ENCODE data around the gene PIK3R5.
A peak's percentile ranks its signal among the peaks of the same experiment; 100 is the strongest.
"Not testable (repeated sequence)": the region's sequence is repeated elsewhere in the genome, so short reads cannot be mapped to it uniquely, and the experiment has no call there.

Gene PIK3R5

DNA sequence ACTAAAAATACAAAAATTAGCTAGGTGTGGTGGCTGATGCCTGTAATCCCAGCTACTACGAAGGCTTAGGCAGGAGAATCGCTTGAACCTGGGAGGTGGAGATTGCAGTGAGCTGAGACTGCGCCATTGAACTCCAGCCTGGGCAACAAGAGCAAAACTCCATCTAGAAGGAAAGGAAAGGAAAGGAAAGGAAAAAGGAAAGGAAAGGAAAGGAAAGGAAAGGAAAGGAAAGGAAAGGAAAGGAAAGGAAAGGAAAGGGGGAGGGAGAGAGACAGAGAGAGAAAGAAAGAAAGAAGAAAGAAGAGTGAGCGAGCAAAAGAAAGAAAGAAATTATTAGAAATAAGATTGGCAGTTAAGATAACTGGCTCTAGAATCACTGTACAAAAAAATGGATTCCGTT lies 18.7 kb upstream of the PIK3R5 start:
- not testable (repeated sequence) for DNase-seq

DNA sequence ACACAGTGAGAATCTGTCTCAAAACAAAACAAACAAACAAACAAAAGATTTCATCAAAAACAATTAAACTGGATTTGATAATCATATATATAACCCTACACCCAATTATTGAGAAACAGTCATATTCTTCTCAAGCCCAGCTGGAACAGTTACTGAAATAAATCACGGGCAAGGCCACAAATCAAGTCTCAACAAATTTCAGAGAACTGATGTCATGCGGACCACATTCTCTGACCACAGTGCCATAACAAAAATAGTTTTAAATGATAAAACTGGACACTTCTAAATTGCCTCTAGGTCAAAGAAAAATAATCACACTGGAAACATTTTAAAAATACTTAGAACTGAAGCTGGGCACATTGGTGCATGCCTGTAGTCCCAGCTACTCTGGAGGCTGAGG lies 15.9 kb upstream of the PIK3R5 start:
- DNase-seq, result no peak

DNA sequence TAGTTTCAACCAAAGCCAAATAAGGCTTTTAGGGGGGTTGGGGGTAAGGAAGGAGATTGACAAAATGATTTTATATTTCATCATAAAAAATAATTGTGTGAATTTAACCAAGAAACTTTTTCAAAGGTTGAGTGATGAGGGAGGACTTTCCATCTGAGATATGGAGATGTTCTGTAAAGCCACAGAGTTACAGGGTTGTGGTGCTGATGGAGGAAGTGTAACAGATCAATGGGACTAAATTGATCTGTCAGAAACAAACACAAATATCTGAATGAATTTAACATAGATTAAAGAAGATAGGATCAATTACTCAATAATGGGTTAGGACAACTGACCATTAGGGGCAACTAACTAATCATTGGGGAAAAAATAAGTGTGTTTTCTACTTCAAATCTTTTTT lies 14.2 kb upstream of the PIK3R5 start:
- DNase-seq, result no peak

DNA sequence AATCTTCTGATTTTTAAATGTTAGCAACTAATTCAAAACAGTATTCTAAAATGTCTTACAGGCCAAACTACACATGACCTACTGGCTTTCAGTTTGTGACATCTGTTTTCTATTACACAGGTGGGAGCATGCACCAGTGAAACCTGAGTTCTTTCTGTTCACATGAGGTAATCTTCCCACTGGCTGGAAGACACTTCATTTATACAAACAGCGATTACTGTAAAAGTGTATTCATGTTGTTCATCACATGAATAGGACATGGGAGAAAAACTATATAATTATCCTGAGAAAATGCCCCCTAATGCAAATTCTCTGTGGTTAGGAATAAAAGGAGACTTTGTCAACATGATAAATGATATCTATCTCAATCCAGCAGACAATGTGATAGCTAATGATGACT lies 11.1 kb upstream of the PIK3R5 start:
- peak; percentile 70 for DNase-seq

DNA sequence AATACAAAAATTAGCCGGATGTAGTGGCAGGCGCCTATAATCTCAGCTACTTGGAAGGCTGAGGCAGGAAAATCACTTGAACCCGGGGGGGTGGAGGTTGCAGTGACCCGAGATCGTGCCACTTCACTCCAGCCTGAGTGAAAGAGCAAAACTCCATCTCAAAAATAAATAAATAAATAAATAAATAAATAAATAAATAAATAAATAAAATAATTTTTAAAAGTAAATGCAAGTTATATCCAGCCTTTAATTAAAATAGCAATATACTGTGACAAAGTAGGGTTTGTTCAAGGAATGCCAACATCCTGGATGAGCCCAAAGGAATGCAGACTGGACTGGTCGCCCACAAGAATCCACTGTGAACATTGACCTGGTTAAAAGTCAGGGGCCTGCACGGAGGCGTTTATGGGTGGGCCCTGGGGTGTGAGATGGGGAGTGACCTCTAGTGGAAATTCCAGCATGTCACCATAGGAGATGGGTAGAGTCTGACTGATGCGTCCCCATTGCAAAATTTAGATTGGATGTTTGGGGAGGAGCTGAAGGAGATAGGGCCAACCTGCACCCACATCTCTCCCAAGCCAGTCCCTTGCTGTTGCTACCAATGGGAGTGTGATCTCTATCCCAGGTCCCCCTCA lies 9.7 kb upstream of the PIK3R5 start:
- no peak for DNase-seq

DNA sequence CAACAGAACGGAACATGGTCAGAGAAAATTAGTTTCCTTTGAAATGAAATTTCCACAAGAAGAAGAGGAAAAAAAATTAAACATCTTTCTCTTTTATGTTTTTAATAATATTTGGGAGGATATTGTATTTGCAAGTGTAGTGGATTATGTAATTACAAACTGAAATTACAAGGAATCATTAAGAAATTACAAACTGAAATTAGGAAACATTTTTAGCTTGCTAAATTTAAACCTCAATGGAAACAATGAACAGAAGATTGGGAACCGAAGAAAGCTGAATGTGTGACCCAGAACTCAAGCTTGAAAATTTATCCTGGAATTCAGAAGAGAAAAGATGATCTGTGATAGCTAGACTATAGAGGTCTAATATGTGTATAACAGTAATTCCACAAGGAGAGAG lies 4.4 kb upstream of the PIK3R5 start:
- no peak for DNase-seq

DNA sequence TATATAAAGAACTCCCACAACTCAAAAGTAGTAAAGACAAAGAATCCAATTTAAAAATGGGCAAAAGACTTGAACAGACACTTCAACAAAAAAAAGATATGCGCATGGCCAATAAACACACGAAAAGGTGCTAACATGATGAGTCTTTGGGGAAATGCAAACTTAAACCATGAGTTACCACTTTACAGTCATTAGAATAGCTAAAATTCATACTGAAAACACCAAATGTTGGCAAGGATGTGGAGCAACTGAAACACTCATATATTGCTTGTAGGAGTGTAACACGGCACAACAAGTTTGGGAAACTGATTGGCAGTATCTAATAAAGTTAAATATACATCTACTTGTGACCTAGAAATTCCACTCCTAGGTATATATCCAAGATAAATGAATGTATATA lies 3.0 kb upstream of the PIK3R5 start:
- no peak for DNase-seq

DNA sequence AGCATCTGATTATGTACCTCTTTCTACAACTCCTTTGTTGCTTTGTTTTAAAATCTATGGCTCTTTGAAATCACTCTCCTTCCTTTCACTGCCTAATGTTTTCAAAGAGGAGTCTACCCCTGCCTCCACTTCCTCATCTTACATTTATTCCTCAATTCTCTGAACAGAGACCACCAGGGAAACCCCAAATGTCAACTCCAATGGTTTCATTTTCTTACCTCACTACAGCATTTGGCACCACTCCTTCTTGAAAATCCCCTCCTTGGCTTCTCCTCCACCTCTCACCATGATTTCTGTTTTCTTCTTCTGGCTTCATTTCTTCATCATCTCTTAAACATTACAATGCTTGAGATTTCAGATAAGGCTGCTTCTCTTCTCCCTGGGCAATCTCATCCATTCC lies 2.4 kb upstream of the PIK3R5 start:
- DNase-seq, result no peak

DNA sequence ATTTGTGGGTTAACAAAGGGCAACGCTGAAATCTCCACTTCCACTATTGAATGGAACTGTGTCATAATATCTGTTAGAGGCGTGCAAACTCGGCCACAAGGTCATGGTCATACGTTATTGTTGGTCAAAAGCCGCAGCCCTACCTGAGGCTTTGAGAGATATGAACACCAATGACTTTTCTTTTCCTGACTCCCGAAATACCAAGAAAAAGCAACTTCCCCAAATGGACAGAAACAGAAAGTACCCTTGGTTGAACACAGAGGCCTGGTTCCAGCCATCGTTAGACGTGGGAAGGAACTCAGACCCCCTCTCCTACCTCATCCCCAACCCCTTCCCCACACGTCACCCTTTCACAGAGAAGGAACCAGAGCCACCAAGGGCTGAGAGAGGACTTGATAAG lies 1.4 kb upstream of the PIK3R5 start:
- DNase-seq, result no peak

DNA sequence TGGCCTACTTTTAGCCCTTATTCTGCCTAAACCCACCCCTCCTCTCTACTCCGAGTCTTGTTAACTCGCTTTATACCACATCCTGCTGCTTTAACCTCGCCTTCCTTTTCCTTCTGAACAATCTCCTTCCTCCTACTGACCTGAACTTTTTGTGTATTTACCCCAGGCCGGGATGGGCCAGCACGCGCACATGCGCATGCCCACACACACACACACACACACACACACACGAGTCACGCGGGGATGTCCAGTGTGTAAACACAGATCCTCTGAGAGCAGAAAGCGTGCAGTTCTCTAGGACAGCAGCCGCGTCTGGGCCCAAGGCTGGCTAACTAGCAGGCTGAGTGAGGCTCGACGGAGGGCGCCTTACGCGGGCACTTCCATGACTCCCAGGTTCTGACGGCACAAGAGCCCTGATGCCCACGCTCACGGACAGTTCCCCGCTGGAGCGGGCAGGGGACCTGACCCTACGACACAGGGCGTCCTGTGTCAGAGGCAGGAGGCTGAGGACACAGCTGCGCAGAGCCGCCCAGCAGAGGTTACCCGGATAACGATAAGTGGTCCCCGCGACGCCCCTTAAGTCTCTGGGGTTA lies 610 bp downstream of the PIK3R5 start:
- no peak for DNase-seq

DNA sequence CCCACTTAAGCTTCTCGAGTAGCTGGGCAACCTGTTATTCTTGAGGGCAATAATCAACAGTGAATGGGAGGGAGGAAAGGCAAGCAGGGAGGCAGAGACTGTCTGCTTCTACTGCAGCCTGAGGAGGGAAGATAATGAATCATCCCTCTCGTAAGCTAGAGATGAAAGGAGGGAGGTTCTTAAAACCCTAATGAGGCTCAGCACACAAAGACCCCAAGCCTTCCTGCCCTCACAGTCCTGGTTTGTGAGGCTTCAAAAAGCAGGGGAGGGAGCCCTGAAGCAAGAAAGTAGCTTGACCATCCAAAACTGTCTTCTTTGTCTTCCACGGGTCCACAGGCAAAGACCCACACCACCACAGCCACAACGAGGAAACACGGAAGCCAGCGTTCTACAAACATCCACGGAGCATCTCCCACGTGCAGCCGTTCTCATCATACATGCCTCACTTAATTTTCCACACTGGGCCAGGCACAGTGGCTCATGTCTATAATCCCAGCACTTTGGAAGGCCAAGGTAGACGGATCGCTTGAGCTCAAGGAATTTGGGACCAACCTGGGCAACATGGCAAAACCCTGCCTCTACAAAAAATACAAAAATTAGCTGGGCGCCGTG lies 1.8 kb downstream of the PIK3R5 start:
- no peak for DNase-seq

DNA sequence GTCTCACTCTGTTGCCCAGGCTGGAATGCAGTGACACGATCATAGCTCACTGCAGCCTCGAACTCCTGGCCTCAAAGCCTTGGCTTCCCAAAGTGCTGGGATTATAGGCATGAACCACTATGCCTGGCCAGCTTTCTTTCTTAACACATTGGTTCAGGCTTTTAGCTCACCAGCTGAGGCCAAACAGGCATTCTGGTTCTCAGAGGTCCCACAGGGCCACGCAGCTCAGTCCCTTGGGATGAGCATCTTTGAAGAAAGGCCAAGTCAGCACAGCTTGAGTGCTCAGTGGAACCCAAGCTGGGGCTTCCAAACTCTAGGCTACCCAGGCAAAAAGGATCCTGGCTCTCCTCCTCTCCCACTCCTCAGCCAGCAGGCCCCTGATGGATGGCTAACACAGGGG lies 2.5 kb downstream of the PIK3R5 start:
- DNase-seq, result no peak

DNA sequence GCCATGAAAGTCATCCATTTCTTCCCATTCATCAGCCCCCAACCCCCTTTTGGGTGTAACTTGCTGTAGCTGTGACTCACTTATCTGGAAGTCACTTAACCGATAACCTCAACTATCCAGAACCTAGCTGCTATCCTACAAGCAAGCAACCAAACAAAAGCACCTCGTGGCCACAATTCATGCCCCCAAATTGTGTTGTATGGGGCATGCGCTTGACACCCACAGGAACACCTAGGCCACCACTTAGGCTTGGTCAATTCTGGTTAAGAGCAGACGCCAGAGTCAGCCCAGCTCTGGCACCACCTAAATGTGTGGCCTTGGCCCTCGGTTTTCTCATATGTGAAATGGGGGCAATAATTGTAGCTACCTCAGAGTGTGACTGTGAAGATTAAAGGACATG lies 3.7 kb downstream of the PIK3R5 start:
- no peak for DNase-seq

DNA sequence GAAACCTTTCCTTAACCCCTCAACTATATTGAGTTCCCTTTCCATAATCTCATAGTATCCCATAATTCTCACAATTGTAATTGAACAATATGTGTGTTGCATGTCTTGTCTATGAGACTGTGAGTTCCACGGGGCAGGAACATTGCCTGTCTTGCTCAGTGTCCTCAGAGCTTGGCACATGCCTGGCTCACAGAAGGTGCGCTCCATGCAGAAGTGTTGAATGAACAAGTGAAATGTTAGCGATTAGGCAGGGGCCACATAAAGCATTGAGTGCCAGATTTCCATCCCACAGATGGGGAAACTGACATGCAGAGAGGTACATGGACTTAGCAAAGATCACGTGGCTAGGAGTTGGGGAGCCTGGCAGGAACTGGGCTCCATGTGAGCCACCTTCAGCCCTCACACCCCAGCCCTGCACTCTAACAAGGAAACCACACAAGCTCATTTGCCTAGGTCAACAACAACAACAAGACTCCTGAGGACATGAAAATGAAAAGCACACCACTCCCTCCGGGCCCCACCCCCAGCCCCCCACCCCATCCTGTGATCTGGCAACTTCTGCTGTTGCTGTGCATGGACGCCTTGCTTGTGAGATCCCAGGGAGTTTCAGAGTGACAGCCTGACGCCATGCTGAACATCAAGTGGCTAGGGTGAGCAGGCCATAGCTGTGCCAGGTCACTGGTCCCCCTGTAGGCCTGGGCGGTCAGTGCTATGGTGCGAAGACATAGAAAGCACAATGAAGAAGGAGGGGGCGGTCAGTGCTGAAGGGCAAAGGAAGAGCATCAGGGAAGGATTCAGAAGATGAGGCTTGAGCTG lies 5.0 kb downstream of the PIK3R5 start:
- DNase-seq, result peak; percentile 73

DNA sequence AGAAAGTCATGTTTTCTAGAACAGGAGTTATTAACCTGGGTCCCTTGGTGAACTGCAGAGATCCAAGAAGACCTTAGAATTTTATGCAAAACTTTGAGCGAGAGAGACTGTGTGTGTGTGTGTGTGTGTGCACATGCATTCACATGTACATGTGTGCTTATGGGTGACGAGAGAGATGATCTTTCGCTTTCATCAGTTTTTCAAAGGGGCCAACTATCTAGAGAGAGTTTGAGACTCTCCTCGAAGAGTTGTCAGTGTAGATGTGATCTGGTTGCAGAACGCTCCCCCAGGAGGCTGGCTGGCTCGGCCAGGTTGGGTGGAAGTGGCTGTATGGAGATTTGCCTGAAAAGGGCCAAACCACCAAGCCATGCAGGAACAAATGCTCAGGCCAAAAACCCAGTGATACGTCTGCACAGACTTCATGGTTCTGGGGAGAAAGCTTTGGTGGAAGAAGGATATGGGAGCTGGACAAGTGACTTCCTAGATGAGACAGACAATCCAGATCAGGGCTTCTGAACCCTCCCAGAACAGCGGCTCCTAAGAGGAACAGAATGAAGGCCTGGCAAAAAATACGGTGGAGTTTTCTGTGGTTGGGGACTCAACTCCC lies 6.1 kb downstream of the PIK3R5 start:
- no peak for DNase-seq

DNA sequence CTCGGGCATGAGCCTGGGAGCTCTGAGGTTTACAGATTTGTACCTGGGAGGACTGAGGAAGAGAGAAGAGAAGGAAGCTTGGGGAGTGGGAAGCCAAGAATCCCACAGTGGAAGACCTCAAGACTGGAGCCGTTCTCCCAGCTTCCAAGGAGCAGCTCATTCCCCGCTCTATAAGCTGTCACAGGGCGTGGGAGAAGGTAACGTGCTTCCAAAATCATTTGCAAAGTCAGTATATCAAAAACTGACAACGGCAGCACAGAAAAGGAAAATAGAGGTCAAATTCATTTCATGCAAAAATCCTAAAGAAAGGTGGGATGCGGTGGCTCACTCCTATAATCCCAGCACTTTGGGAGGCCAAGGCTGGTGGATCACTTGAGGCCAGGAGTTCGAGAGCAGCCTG lies 7.8 kb downstream of the PIK3R5 start:
- no peak for DNase-seq

DNA sequence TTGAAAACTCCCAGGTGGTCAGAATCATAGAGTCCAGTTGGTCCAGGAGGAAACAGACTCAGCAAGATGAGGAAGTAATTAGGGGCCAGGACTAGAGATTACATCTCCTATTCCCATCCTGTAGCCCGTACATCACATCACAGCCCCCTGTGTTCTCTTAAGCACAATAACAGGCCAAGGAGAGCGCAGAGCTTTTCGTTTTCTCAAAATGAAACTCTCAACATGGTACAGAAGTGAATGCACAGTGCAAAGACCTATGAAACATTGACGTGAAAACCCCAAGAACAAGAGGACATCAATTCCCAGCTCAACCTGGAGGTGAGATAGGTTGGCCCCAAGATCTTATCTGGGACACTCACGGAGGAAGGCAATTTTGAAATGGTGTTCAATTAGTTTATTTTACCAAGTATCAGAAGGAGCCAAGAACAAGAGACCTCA lies 9.0 kb downstream of the PIK3R5 start:
- DNase-seq, result no peak

DNA sequence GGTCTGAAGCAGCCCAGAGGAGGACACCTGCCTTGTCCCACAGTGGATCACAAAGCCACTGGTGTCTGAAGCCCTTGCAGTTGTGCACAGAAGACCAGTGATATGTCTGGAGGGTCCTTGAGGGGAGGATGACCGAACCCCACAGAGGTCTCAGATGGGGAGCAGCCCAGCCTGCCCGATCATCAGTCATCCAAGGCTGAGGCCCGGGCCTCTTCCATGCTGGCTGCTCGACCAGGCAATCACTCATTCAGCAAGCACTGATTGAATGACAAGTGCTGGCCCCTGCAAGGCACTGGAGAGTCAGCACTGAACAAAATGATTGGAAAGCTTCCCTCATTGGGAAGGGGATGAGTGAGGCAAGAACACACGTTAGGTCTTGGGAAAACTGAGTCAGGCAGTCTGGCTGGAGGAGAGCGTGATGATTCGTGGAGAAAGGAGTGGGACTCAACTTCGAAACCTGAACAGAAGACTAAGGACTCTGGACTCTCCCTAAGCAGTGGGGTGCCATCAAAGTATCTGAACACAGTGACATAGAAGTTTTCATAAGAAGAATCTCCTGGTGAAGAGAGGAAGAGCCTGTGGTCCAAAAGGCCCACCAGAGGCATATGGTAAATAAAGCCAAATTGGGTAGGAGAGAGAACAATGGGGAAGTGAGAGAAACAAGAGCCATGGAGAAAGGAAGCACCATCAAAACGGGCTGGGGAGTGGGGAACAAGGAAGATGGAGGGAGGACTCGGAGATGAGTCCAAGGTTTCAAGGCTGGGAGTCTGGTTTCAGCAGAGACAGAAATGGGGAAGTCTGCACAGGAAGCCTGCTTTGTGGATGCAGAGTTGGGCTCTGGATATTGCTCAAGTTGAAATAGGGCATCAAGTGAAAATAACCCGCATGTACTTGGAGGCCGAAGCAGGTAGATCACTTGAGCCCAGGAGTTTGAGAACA lies 10.2 kb downstream of the PIK3R5 start:
- no peak for DNase-seq

DNA sequence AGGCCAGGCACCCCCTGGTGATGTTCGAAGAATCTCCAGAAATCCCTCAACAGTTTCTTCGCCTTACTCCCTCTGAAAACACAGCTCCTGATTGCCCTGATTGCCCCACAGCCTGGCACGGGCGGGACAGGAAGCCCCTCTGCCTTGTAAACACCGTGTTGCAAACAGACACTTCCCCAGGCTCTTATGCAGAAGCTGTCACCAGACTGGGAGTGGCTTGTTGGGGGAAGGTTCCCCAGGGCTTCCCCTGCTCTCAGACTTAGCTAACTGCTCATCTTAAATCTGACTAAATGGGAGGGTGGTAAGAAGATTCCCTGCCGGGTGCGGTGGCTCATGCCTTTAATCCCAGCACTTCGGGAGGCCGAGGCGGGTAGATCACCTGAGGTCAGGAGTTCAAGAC lies 11.2 kb downstream of the PIK3R5 start:
- DNase-seq, result no peak

DNA sequence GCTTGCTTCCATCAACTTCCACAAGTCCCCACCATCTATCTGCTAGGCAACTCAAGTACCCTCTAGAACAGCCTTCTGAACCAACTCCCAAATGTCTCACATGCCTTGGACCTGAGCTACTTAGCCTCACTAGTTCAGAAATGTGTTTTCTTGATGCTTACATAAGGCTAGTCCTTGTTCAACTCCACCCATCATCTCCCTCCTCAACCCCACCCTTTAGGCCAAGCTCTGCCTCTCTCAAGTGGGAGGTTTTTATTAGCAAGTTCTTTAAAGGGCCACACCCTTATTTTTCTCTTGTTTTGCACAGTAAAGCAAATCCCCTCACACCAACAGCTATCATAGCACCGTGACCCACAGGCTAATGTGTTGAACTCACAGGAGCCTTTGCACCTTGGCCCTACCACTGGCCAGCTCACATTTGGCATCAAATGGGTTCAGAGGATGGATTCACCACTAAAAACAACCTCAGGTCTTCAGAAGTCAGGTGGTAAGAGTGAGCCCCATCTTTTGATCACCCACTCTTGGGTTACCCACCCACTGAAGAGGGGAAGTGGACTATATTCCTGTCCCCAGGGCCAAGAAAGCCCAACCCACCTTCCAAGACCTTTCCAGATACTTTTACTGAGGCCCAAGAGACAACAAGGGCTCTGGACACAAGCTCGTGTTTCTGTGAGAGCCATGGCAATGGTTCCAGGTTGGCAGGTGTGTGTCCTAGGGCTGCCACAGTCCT lies 12.2 kb downstream of the PIK3R5 start:
- DNase-seq, result no peak

DNA sequence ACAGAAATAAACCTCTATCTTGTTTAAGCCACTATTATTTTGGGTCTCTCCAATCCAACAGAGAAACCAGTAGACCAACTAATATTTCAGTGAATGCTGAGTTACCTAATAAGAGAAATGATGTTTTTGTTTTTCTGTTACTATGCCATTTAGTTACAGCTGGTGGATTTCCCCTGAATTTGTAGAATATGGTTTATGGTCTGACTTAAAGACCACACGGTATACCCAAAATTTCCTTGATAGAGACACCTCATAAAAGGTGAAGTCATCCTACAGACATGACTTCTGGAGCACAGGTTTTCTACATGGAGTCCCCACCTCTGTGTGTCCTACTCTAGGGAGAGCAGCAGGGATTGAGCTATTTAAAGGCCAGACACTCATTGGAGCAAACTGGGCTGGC lies 13.3 kb downstream of the PIK3R5 start:
- no peak for DNase-seq

DNA sequence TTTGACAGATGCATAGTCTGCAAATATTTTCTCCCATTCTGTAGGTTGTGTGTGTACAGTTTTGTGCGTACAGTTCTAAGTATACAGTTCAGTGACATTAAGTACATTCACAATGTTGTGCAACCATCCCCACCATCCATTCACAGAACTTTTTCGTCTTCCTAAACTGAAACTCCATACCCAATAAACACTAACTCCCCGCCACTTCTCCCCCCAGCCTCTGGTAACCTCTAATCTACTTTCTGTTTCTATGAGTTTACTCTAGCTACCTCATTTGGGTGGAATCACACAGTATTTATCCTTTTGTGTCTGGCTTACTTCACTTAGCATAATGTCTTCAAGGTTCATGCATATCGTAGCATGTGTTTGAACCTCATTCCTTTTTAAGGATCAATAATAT lies 14.3 kb downstream of the PIK3R5 start:
- DNase-seq, result no peak
